D721Med (cell line): ENCODE results near the gene PTGES3.

Experiments used
- DNase-seq: peaks from one replicate; pipeline ENCODE4 v3.0.0; 2011; ENCODE audit warnings: low spot score; ENCODE audit not compliant: insufficient read length
- FAIRE-seq: peaks from 2 replicates; lab custom pipeline; 2011; peaks lifted over from hg19 to GRCh38; lab: Jason Lieb, UNC
- TF ChIP-seq, protein P1 (sequence below): IDR thresholded peaks from 2 replicates; pipeline ENCODE4 v1.5.1; 2012; ENCODE audit warnings: mild to moderate bottlenecking, control low read depth; ENCODE audit not compliant: insufficient read depth; ENCODE audit errors: missing control alignments

Gene PTGES3

DNA sequence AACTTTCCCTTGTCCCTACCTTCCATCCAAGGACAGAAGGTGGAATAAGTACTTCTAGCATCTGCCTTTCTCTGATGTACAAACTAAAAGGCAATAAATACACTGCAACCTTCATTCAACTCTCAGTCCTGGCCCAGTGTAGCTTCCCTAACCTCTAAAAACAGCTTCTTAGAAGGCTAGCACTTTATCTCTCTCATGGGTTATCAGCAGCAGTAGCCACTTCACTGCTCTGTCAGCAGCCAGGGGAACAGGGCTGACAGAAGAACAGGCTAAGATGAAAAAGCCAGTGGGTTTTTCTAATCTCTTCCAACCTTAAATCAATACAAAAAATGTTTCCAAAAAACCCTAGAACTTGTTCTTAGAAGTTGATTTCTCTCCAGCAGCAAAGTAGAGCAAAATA is 71.2 kb downstream of the PTGES3 start:
- TF ChIP-seq, protein P1, sequence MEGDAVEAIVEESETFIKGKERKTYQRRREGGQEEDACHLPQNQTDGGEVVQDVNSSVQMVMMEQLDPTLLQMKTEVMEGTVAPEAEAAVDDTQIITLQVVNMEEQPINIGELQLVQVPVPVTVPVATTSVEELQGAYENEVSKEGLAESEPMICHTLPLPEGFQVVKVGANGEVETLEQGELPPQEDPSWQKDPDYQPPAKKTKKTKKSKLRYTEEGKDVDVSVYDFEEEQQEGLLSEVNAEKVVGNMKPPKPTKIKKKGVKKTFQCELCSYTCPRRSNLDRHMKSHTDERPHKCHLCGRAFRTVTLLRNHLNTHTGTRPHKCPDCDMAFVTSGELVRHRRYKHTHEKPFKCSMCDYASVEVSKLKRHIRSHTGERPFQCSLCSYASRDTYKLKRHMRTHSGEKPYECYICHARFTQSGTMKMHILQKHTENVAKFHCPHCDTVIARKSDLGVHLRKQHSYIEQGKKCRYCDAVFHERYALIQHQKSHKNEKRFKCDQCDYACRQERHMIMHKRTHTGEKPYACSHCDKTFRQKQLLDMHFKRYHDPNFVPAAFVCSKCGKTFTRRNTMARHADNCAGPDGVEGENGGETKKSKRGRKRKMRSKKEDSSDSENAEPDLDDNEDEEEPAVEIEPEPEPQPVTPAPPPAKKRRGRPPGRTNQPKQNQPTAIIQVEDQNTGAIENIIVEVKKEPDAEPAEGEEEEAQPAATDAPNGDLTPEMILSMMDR: no peak
- FAIRE-seq (no peak), DNase-seq (no peak)

DNA sequence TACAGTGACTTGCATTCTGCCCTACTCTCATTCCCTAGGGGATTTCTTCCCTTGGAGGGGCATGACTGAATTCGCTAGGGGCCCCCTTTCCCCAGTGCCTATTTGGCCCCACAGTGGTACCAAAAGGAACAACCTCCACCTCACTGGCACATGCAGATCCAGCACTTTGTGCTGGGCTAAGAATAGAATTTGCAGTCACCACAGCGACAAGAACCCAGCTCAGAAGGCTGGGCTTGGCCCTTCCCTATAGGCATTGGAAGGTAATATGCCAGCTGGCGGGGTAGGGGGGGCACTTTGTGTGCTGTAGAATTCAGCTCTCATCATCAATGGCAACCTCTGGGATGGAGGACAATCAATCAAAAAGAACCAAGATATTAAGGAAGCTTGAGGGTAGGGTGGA is 71.8 kb downstream of the PTGES3 start:
- FAIRE-seq: no peak
- DNase-seq: no peak
- TF ChIP-seq, protein P1: no peak

- DNase-seq: no peak
- TF ChIP-seq, protein P1: no peak
- no peak for FAIRE-seq
These were observed 73.5 kb downstream of the PTGES3 start for GRCh38 chr12:56614627-56615026.
